Liver (tissue), 9 donors: ENCODE results near the gene KRT71. TPM values are rescaled to one million over a fixed set of nuclear protein-coding genes. Genes with fewer than 3 reads are reported as not detected.

Experiments
- DNase-seq: peaks from one replicate; pipeline ENCODE4 v3.0.0-alpha.2; 2017; ENCODE audit warnings: low spot score
- H3K27ac ChIP-seq, 2 donors: one replicate each; pipeline ENCODE4 v1.7.0; 2013; ENCODE audit warnings: inconsistent platforms in 2 of 2, low read length in 2 of 2, control low read depth in 1 of 2, low read depth in 1 of 2, mild to moderate bottlenecking in 1 of 2
- H3K27me3 ChIP-seq, 4 donors: one replicate each; pipeline versions ENCODE4 v1.6.1 to v1.7.0; 2013; ENCODE audit warnings: low read length in 3 of 4, inconsistent platforms in 1 of 4, mild to moderate bottlenecking in 1 of 4, moderate library complexity in 1 of 4; ENCODE audit not compliant: control insufficient read depth in 4 of 4, insufficient read depth in 4 of 4
- H3K36me3 ChIP-seq, 4 donors: one replicate each; pipeline versions ENCODE4 v1.6.1 to v1.7.0; 2013; ENCODE audit warnings: low read length in 3 of 4, mild to moderate bottlenecking in 3 of 4, low read depth in 1 of 4, moderate library complexity in 1 of 4; ENCODE audit not compliant: control insufficient read depth in 4 of 4, insufficient read depth in 3 of 4
- H3K4me1 ChIP-seq, 4 donors: one replicate each; pipeline versions ENCODE4 v1.6.1 to v1.7.0; 2013; ENCODE audit warnings: low read length in 3 of 4, mild to moderate bottlenecking in 3 of 4, moderate library complexity in 1 of 4; ENCODE audit not compliant: control insufficient read depth in 4 of 4, insufficient read depth in 4 of 4
- H3K4me3 ChIP-seq, 3 donors: one replicate each; pipeline versions ENCODE4 v1.6.1 to v1.7.0; 2013; ENCODE audit warnings: low read length in 3 of 3, control low read depth in 1 of 3, low read depth in 1 of 3, mild to moderate bottlenecking in 1 of 3
- H3K9ac ChIP-seq, 2 donors: one replicate each; pipeline ENCODE4 v1.7.0; 2013; ENCODE audit warnings: low read length in 2 of 2, mild to moderate bottlenecking in 2 of 2, moderate library complexity in 2 of 2, control low read depth in 1 of 2, low read depth in 1 of 2
- H3K9me3 ChIP-seq, 4 donors: one replicate each; pipeline versions ENCODE4 v1.6.1 to v1.7.0; 2013; ENCODE audit warnings: low read length in 3 of 4; ENCODE audit not compliant: control insufficient read depth in 4 of 4
- ATF3 ChIP-seq: IDR thresholded peaks from 2 replicates; pipeline ENCODE4 v1.6.1; 2016; ENCODE audit warnings: antibody characterized with exemption
- CTCF ChIP-seq: fragments of 150-350 bp; IDR thresholded peaks from 2 replicates; pipeline ENCODE4 v1.5.1; 2017; ENCODE audit warnings: improper control_type of control experiment, low read depth, low read length; ENCODE audit not compliant: missing input control
- EGR1 ChIP-seq, 2 donors: IDR thresholded peaks; 2 replicates each; pipeline ENCODE4 v1.6.1; 2016 to 2018; ENCODE audit warnings: antibody characterized with exemption in 2 of 2, low read depth in 2 of 2
- FOXA1 ChIP-seq: IDR thresholded peaks from 2 replicates; pipeline ENCODE4 v1.6.1; 2016; ENCODE audit warnings: antibody characterized with exemption
- FOXA2 ChIP-seq: IDR thresholded peaks from 2 replicates; pipeline ENCODE4 v1.6.1; 2016; ENCODE audit warnings: antibody characterized with exemption
- GABPA ChIP-seq, 2 donors: IDR thresholded peaks in 1 of 2; conservative IDR thresholded peaks in 1 of 2; 2 replicates each; pipeline ENCODE4 v1.6.1; 2016; ENCODE audit warnings: antibody characterized with exemption in 2 of 2, mild to moderate bottlenecking in 1 of 2, moderate library complexity in 1 of 2
- HNF4A ChIP-seq, 2 donors: conservative IDR thresholded peaks; 2 replicates each; pipeline ENCODE4 v1.6.1; 2016; ENCODE audit warnings: antibody characterized with exemption in 2 of 2, mild to moderate bottlenecking in 2 of 2
- HNF4G ChIP-seq: IDR thresholded peaks from 2 replicates; pipeline ENCODE4 v1.6.1; 2016; ENCODE audit warnings: antibody characterized with exemption
- JUND ChIP-seq, 2 donors: IDR thresholded peaks; 2 replicates each; pipeline ENCODE4 v1.6.1; 2016; ENCODE audit warnings: antibody characterized with exemption in 2 of 2
- MAX ChIP-seq: IDR thresholded peaks from 2 replicates; pipeline ENCODE4 v1.6.1; 2016; ENCODE audit warnings: antibody characterized with exemption
- NR2F2 ChIP-seq: IDR thresholded peaks from 2 replicates; pipeline ENCODE4 v1.6.1; 2016; ENCODE audit warnings: antibody characterized with exemption
- RAD21 ChIP-seq, 2 donors: IDR thresholded peaks; 2 replicates each; pipeline ENCODE4 v1.6.1; 2016; ENCODE audit warnings: antibody characterized with exemption in 2 of 2, mild to moderate bottlenecking in 2 of 2
- REST ChIP-seq: IDR thresholded peaks from 2 replicates; pipeline ENCODE4 v1.6.1; 2016; ENCODE audit warnings: antibody characterized with exemption, mild to moderate bottlenecking
- RXRA ChIP-seq, 2 donors: IDR thresholded peaks; 2 replicates each; pipeline ENCODE4 v1.6.1; 2017 to 2018; ENCODE audit warnings: antibody characterized with exemption in 2 of 2, mild to moderate bottlenecking in 1 of 2
- SP1 ChIP-seq: IDR thresholded peaks from 2 replicates; pipeline ENCODE4 v1.6.1; 2018; ENCODE audit warnings: antibody characterized with exemption, mild to moderate bottlenecking
- TAF1 ChIP-seq: conservative IDR thresholded peaks from 2 replicates; pipeline ENCODE4 v1.6.1; 2016; ENCODE audit warnings: antibody characterized with exemption, mild to moderate bottlenecking
- YY1 ChIP-seq: IDR thresholded peaks from 2 replicates; pipeline ENCODE4 v1.6.1; 2016; ENCODE audit warnings: antibody characterized with exemption, mild to moderate bottlenecking
- ZBTB33 ChIP-seq: IDR thresholded peaks from 2 replicates; pipeline ENCODE4 v1.6.1; 2016; ENCODE audit warnings: antibody characterized with exemption
- WGBS: extraction: QIAGEN DNeasy Blood & Tissue Kit; methylation state at CpG from one replicate; pipeline ENCODE4 v1.1.7; 2013; 5-methylcytosine and 5-hydroxymethylcytosine counted together
- polyA plus RNA-seq, 2 donors: library from polyadenylated mRNA; stranded (reverse) in 1 of 2; unstranded in 1 of 2; fragments of 200-250 nt in 1 of 2; fragments of >200 nt in 1 of 2; fragmentation: Nextera tagmentation in 1 of 2; extraction: Ambion mirVana in 1 of 2; gene quantifications; one replicate each; pipeline versions ENCODE4 v1.2.1 to v1.2.3, GENCODE V29; 2013 to 2015
- total RNA-seq, 2 donors: library from RNA; depleted of rRNA; stranded (reverse); fragments of >200 nt; gene quantifications; one replicate each; pipeline ENCODE4 v1.2.3, GENCODE V29; 2014
- donor health status: healthy.
- donor health status: healthy.
- donor health status: healthy.
- donor health status: healthy.
- donor health status: healthy.

KRT71 gene
- total and polyA plus RNA-seq, 4 donors, result not detected

- Histone ChIP-seq H3K4me3 (no peak overlapping the region), H3K27me3 (no peaks in the 10 kb centered on the region), H3K9me3 (no peaks in the 10 kb centered on the region), H3K27ac (no peak overlapping the region), H3K36me3 (no peaks in the 10 kb centered on the region), H3K9ac (no peak overlapping the region), H3K4me1 (peaks cover 0 to 11% (median 4%) of the 10 kb centered on the region in 4 donors)
- DNase-seq, result no peak
- TF ChIP-seq EGR1 (IDR thresholded peaks at IDR 0.05; ENCODE audit: low read depth in 2 of 2), result no peak
- no peak for TF ChIP-seq GABPA (IDR thresholded peaks at IDR 0.05 in 1 of 2, conservative IDR thresholded peaks at IDR 0.05 in 1 of 2)
- TF ChIP-seq HNF4G, result no peak
- no peak for TF ChIP-seq HNF4A (conservative IDR thresholded peaks at IDR 0.05)
- TF ChIP-seq JUND (IDR thresholded peaks at IDR 0.05), result no peak
- WGBS, result 79% methylated on average over 17 of the region's 17 CpGs
Measured at GRCh38 chr12:52587563-52587962, 34.6 kb upstream of the KRT71 start.

DNA sequence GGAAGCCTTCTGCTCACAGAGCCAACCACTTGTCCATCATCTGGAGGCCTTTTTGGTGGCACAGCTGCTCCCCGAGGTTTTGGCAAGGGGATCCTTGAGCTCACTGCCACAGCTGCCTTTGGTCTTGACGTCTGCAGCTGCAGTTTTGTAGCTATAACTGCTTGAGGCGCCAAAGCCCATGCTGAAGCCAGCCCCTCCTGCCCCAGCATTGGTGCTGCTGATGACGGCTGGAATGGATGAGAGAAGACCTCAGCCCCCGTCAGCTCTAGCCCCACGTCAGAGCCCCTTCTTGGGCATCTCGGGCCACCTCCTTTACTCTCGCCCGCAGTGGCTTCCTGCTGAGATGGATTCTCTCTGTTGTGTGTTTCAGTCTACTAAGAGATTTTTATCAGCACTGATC is 33.0 kb upstream of the KRT71 start:
- no peak for TF ChIP-seq RAD21 (IDR thresholded peaks at IDR 0.05)
- no peak for TF ChIP-seq TAF1
- no peak for TF ChIP-seq CTCF
- TF ChIP-seq FOXA1, result no peak
- TF ChIP-seq SP1, result no peak
- TF ChIP-seq HNF4G, result no peak
- TF ChIP-seq REST, result no peak
- TF ChIP-seq YY1, result no peak
- TF ChIP-seq ATF3, result no peak
- TF ChIP-seq ZBTB33, result no peak
- no peak for TF ChIP-seq NR2F2
- TF ChIP-seq HNF4A (conservative IDR thresholded peaks at IDR 0.05), result no peak
- TF ChIP-seq FOXA2, result no peak
- TF ChIP-seq EGR1 (IDR thresholded peaks at IDR 0.05; ENCODE audit: low read depth in 2 of 2), result no peak
- no peak for TF ChIP-seq MAX
- no peak for TF ChIP-seq JUND (IDR thresholded peaks at IDR 0.05)
- no peak for TF ChIP-seq GABPA (IDR thresholded peaks at IDR 0.05 in 1 of 2, conservative IDR thresholded peaks at IDR 0.05 in 1 of 2)
- no peak for TF ChIP-seq RXRA (IDR thresholded peaks at IDR 0.05)

More for the DNA sequence above, 33.0 kb upstream of the KRT71 start:
- Histone ChIP-seq H3K27me3 (no peaks in the 10 kb centered on the region), H3K4me1 (peaks cover 0 to 11% (median 4%) of the 10 kb centered on the region in 4 donors), H3K4me3 (no peak overlapping the region), H3K9ac (no peak overlapping the region), H3K36me3 (no peaks in the 10 kb centered on the region), H3K27ac (no peak overlapping the region), H3K9me3 (no peaks in the 10 kb centered on the region)
- 86% methylated on average over 9 of the region's 9 CpGs for WGBS
- DNase-seq, result no peak
